IMR-90 (cell line): ENCODE measurements around the gene PRPF40B. TPM values are rescaled to one million over a fixed set of nuclear protein-coding genes. Genes with fewer than 3 reads are reported as not detected.

ENCODE experiments used
- ATAC-seq: fragments of 200-7000 bp; cut with Tn5 transposase; 2 replicates; pipeline ENCODE4 v1.9.1; 2020; ENCODE audit warnings: low read depth, mild to moderate bottlenecking, moderate library complexity
- BruUV-seq: library from RNA; stranded (reverse); fragments of 400-500 nt; replicated peaks from 2 replicates; lab custom pipeline; 2021; lab: Mats Ljungman, UMichigan
- CTCF ChIA-PET: fragments of 300-600 bp; formaldehyde crosslinking; extraction: SDS; loops from one replicate; lab custom pipeline; 2021; ENCODE audit warnings: antibody characterized with exemption; lab: Yijun Ruan, JAX
- POLR2A ChIA-PET: fragments of 300-600 bp; sonication (Branson Sonifier 250); formaldehyde crosslinking; loops from one replicate; lab custom pipeline; 2022; ENCODE audit warnings: antibody characterized with exemption; ENCODE audit not compliant: unreplicated experiment; lab: Charles Lee
- DNase-seq: peaks from one replicate; pipeline ENCODE4 v3.0.0; 2013
- H2AFZ ChIP-seq: replicated peaks from 2 replicates; pipeline ENCODE3; 2013; ENCODE audit warnings: low read length, mild to moderate bottlenecking; ENCODE audit not compliant: poor library complexity
- H2AK5ac ChIP-seq: 2 replicates; pipeline ENCODE4 v1.6.1; 2013; ENCODE audit warnings: low read depth, low read length, inconsistent platforms
- H2AK9ac ChIP-seq: replicated peaks from 2 replicates; pipeline ENCODE3; 2013; ENCODE audit warnings: mild to moderate bottlenecking, low read depth, low read length, moderate library complexity; ENCODE audit not compliant: poor library complexity
- H2BK120ac ChIP-seq: 2 replicates; pipeline ENCODE4 v1.6.1; 2013; ENCODE audit warnings: low read depth, low read length, inconsistent platforms
- H2BK15ac ChIP-seq: 3 replicates; pipeline ENCODE4 v1.6.1; 2013; ENCODE audit warnings: low read depth, low read length, inconsistent platforms
- H2BK20ac ChIP-seq: 2 replicates; pipeline ENCODE4 v1.6.1; 2013; ENCODE audit warnings: low read depth, mild to moderate bottlenecking, inconsistent platforms, low read length, moderate library complexity
- H2BK5ac ChIP-seq: 2 replicates; pipeline ENCODE4 v1.6.1; 2013; ENCODE audit warnings: mild to moderate bottlenecking, low read depth, low read length, inconsistent platforms; ENCODE audit not compliant: poor library complexity, severe bottlenecking
- H3K14ac ChIP-seq: replicated peaks from 2 replicates; pipeline ENCODE4 v1.6.1; 2013; ENCODE audit warnings: low read depth, low read length, inconsistent platforms
- H3K18ac ChIP-seq: 2 replicates; pipeline ENCODE4 v1.6.1; 2013; ENCODE audit warnings: low read depth, low read length, control low read depth
- H3K23ac ChIP-seq: 2 replicates; pipeline ENCODE4 v1.6.1; 2013; ENCODE audit warnings: low read depth, low read length, inconsistent platforms
- H3K27ac ChIP-seq: 2 replicates; pipeline ENCODE4 v1.5.1; 2013; ENCODE audit warnings: mild to moderate bottlenecking, control low read depth, low read length; ENCODE audit not compliant: insufficient read depth
- H3K27me3 ChIP-seq: 2 replicates; pipeline ENCODE4 v1.6.1; 2013; ENCODE audit warnings: low read length; ENCODE audit not compliant: control insufficient read depth, insufficient read depth
- H3K36me3 ChIP-seq: 2 replicates; pipeline ENCODE4 v1.6.1; 2013; ENCODE audit warnings: low read length, mixed read lengths; ENCODE audit not compliant: control insufficient read depth, insufficient read depth
- H3K4ac ChIP-seq: 2 replicates; pipeline ENCODE4 v1.6.1; 2013; ENCODE audit warnings: low read depth, low read length, inconsistent platforms
- H3K4me1 ChIP-seq: 2 replicates; pipeline ENCODE4 v1.6.1; 2013; ENCODE audit warnings: low read length, mixed read lengths; ENCODE audit not compliant: control insufficient read depth, insufficient read depth
- H3K4me2 ChIP-seq: 2 replicates; pipeline ENCODE4 v1.6.1; 2013; ENCODE audit warnings: low read depth, mild to moderate bottlenecking, control low read depth, low read length, moderate library complexity
- H3K4me3 ChIP-seq: 2 replicates; pipeline ENCODE4 v1.5.1; 2013; ENCODE audit warnings: low read depth, mild to moderate bottlenecking, control low read depth, low read length, moderate library complexity; ENCODE audit not compliant: insufficient read depth
- H3K56ac ChIP-seq: 2 replicates; pipeline ENCODE4 v1.6.1; 2013; ENCODE audit warnings: low read length, inconsistent platforms; ENCODE audit not compliant: insufficient read depth; ENCODE audit errors: extremely low read depth
- H3K79me1 ChIP-seq, 2 experiments: 2 replicates each; pipeline ENCODE4 v1.6.1; 2013; ENCODE audit warnings: low read length in 2 of 2, inconsistent platforms in 1 of 2, low read depth in 1 of 2
- H3K9ac ChIP-seq: 2 replicates; pipeline ENCODE4 v1.6.1; 2013; ENCODE audit warnings: low read depth, low read length, control low read depth
- H3K9me1 ChIP-seq: 2 replicates; pipeline ENCODE4 v1.6.1; 2013; ENCODE audit warnings: low read length, inconsistent platforms; ENCODE audit not compliant: insufficient read depth
- H3K9me3 ChIP-seq: 2 replicates; pipeline ENCODE4 v1.6.1; 2013; ENCODE audit warnings: low read length; ENCODE audit not compliant: control insufficient read depth, insufficient read depth
- H4K20me1 ChIP-seq: 2 replicates; pipeline ENCODE4 v1.6.1; 2013; ENCODE audit warnings: low read length, inconsistent platforms; ENCODE audit not compliant: insufficient read depth
- H4K5ac ChIP-seq: 2 replicates; pipeline ENCODE4 v1.6.1; 2013; ENCODE audit warnings: mild to moderate bottlenecking, low read depth, low read length, control low read depth
- H4K8ac ChIP-seq, 2 experiments: 2 replicates each; pipeline ENCODE4 v1.6.1; 2013; ENCODE audit warnings: low read depth in 2 of 2, low read length in 2 of 2, control low read depth in 1 of 2, inconsistent platforms in 1 of 2
- H4K91ac ChIP-seq: 2 replicates; pipeline ENCODE4 v1.6.1; 2013; ENCODE audit warnings: low read depth, low read length, inconsistent platforms; ENCODE audit not compliant: insufficient read depth
- CEBPB ChIP-seq: IDR thresholded peaks from 2 replicates; pipeline ENCODE4 v1.6.1; 2012; ENCODE audit warnings: low read depth, low read length, improper control_type of control experiment
- CHD1 ChIP-seq: IDR thresholded peaks from 2 replicates; pipeline ENCODE4 v1.6.1; 2012; ENCODE audit warnings: low read depth, low read length, improper control_type of control experiment
- CTCF ChIP-seq: conservative IDR thresholded peaks from 2 replicates; pipeline ENCODE4 v1.5.1; 2012; ENCODE audit warnings: mild to moderate bottlenecking, low read depth, low read length, improper control_type of control experiment
- FOS ChIP-seq: fragments of 150-350 bp; IDR thresholded peaks from 2 replicates; pipeline ENCODE4 v1.6.1; 2016; ENCODE audit warnings: low read depth, low read length
- MAFK ChIP-seq: IDR thresholded peaks from 2 replicates; pipeline ENCODE4 v1.6.1; 2012; ENCODE audit warnings: low read depth, low read length, improper control_type of control experiment
- MAZ ChIP-seq: IDR thresholded peaks from 2 replicates; pipeline ENCODE4 v1.6.1; 2012; ENCODE audit warnings: low read depth, mild to moderate bottlenecking, low read length, improper control_type of control experiment, moderate library complexity, borderline replicate concordance
- MXI1 ChIP-seq: IDR thresholded peaks from 2 replicates; pipeline ENCODE4 v1.6.1; 2012; ENCODE audit warnings: low read depth, mild to moderate bottlenecking, low read length, moderate library complexity, borderline replicate concordance
- NFE2L2 ChIP-seq: fragments of 150-350 bp; IDR thresholded peaks from 2 replicates; pipeline ENCODE4 v1.6.1; 2016; ENCODE audit warnings: low read depth, mild to moderate bottlenecking, low read length
- POLR2A ChIP-seq: IDR thresholded peaks from 2 replicates; pipeline ENCODE4 v1.6.1; 2012; ENCODE audit warnings: mild to moderate bottlenecking, low read depth, low read length
- RAD21 ChIP-seq: IDR thresholded peaks from 2 replicates; pipeline ENCODE4 v1.6.1; 2012; ENCODE audit warnings: low read length, improper control_type of control experiment
- RCOR1 ChIP-seq: IDR thresholded peaks from 2 replicates; pipeline ENCODE4 v1.6.1; 2012; ENCODE audit warnings: mild to moderate bottlenecking, low read length, improper control_type of control experiment; ENCODE audit not compliant: insufficient replicate concordance
- RFX5 ChIP-seq: IDR thresholded peaks from 2 replicates; pipeline ENCODE4 v1.8.0; 2012; ENCODE audit warnings: low read depth, mild to moderate bottlenecking, low read length, moderate library complexity
- SMC3 ChIP-seq: fragments of 150-350 bp; IDR thresholded peaks from 2 replicates; pipeline ENCODE4 v1.6.1; 2016; ENCODE audit warnings: low read depth, mild to moderate bottlenecking, antibody characterized with exemption, low read length, moderate library complexity
- USF2 ChIP-seq: fragments of 150-350 bp; IDR thresholded peaks from 2 replicates; pipeline ENCODE4 v1.6.1; 2017; ENCODE audit warnings: mild to moderate bottlenecking, antibody characterized with exemption, low read length, low read depth
- WGBS, 2 experiments: methylation state at CpG; one replicate each; pipeline versions ENCODE4 v1.1.5 to v1.1.7; 2013; ENCODE audit warnings: missing lambda C conversion rate in 2 of 2; ENCODE audit not compliant: insufficient read length in 1 of 2; ENCODE audit errors: extremely low coverage in 2 of 2; 5-methylcytosine and 5-hydroxymethylcytosine counted together
- dilution Hi-C: fragments of 300-500 bp; cut with HindIII; formaldehyde crosslinking; loops from one replicate; pipeline ENCODE4 v1.14.3; 2018; ENCODE audit warnings: low sequenced_read_pairs; ENCODE audit not compliant: unreplicated experiment
- in situ Hi-C: fragments of 300-500 bp; cut with MboI; formaldehyde crosslinking; loops from 3 replicates; pipeline ENCODE4 v1.14.3; 2019; ENCODE audit warnings: low sequenced_read_pairs, inconsistent platforms, mixed read lengths
- intact Hi-C: fragments of 100-400 bp; cut with micrococcal nuclease; formaldehyde crosslinking; loops from 2 replicates; pipeline ENCODE4 v1.10.0; 2022
- polyA plus RNA-seq, 3 experiments: library from polyadenylated mRNA; depleted of rRNA; stranded (reverse); fragments of >200 nt; gene quantifications; 2 replicates each; pipeline ENCODE4 v1.2.3, GENCODE V29; 2012; ENCODE audit warnings: low replicate concordance in 1 of 3
- total RNA-seq: library from RNA; depleted of rRNA; stranded (reverse); fragments of >200 nt; gene quantifications from 2 replicates; pipeline ENCODE4 v1.2.3, GENCODE V29; 2012

PRPF40B gene
- total and polyA plus RNA-seq, 2 of the 4 experiments (the other 2 are of a cell fraction), result 5.0 to 11.8 TPM

- no peaks in the 10 kb centered on the region for H3K9me3 ChIP-seq
- H3K4me3 ChIP-seq, result no peak overlapping the region
- no peak overlapping the region for H3K56ac ChIP-seq
- no peak overlapping the region for H3K9ac ChIP-seq
- DNase-seq (no peak), ATAC-seq (no peak)
- ChIA-PET CTCF (no interaction called here), POLR2A (interaction anchor here (0.5 kb wide), 1 partner anchor 32 kb away, joined by 3 read pairs; the partner anchor contains the start of gene PRPF40B)
- peaks cover 17% of the 10 kb centered on the region for H3K9me1 ChIP-seq
- no peak overlapping the region for H2BK20ac ChIP-seq
- no peak overlapping the region for H4K91ac ChIP-seq
- no peaks in the 10 kb centered on the region for H3K27me3 ChIP-seq
- H4K5ac ChIP-seq, result no peak overlapping the region
- no peak overlapping the region for H2BK15ac ChIP-seq
- H2AK5ac ChIP-seq, result no peak overlapping the region
- no peak overlapping the region for H2AK9ac ChIP-seq
- H4K20me1 ChIP-seq, result no peaks in the 10 kb centered on the region
- H3K27ac ChIP-seq, result no peak overlapping the region
- no peak overlapping the region for H4K8ac ChIP-seq
- H2AFZ ChIP-seq, result no peak overlapping the region
- no peak overlapping the region for H3K4me2 ChIP-seq
- H3K4ac ChIP-seq, result no peak overlapping the region
- no CpG with 5 or more reads among the region's 5 CpGs for whole genome bisulfite sequencing, 2 experiments
- no peak for TF ChIP-seq CTCF
- TF ChIP-seq FOS, result no peak
- TF ChIP-seq MAZ, result no peak
- no peak for TF ChIP-seq MXI1
- no peak for TF ChIP-seq USF2
- no peak for TF ChIP-seq SMC3
- no peak for TF ChIP-seq CHD1
- no peak for TF ChIP-seq MAFK
- no peak for TF ChIP-seq POLR2A
- no peak for TF ChIP-seq RCOR1
- TF ChIP-seq CEBPB, result no peak
- TF ChIP-seq NFE2L2, result no peak
- no peak for TF ChIP-seq RAD21
- TF ChIP-seq RFX5, result no peak
- dilution Hi-C loops, result no loop called here
- H3K36me3 ChIP-seq, result peaks cover 53% of the 10 kb centered on the region
- H3K18ac ChIP-seq, result no peak overlapping the region
- H3K23ac ChIP-seq, result no peak overlapping the region
- in situ Hi-C loops, result no loop called here
- no peak overlapping the region for H2BK120ac ChIP-seq
- intact Hi-C loops, result no loop called here
- BruUV-seq, result no TSS peak
- H2BK5ac ChIP-seq, result no peak overlapping the region
- no peaks in the 10 kb centered on the region for H3K4me1 ChIP-seq
- peaks cover 7 to 20% of the 10 kb centered on the region in 2 experiments; a peak in 3 of 4 replicates for H3K79me1 ChIP-seq
- H3K14ac ChIP-seq, result no peak overlapping the region
These were observed 31.4 kb downstream of the PRPF40B start for GRCh38 chr12:49654715-49655114.
